ENCODE data around the gene GALNT2.

GRCh38 chr1:230061801-230062200 is 5.2 kb upstream of the GALNT2 start:
- TF ChIP-seq POLR2A (IDR thresholded peaks at IDR 0.05; ENCODE audit: low read depth, low read length) (no peak), POLR2AphosphoS5 (IDR thresholded peaks at IDR 0.05; ENCODE audit: low read depth, low read length) (no peak), TAF1 (IDR thresholded peaks at IDR 0.05; ENCODE audit: low read depth, low read length) (no peak)
